Activated CD4-positive, alpha-beta T cell treated with anti-CD3 and anti-CD28 coated beads, Interleukin-2, amount 50 U/mL, for 1 hour (primary cell): ENCODE data around the gene PDCD7.
A peak's percentile ranks its signal among the peaks of the same experiment; 100 is the strongest.
"Not testable (repeated sequence)": the region's sequence is repeated elsewhere in the genome, so short reads cannot be mapped to it uniquely, and the experiment has no call there.

Source experiments
- DNase-seq: peaks from one replicate; pipeline ENCODE4 v3.0.0-alpha.2; 2020

PDCD7 gene

GRCh38 chr15:65115542-65115941, 18.1 kb downstream of the PDCD7 start:
- no peak for DNase-seq

- no peak for DNase-seq
Measured at GRCh38 chr15:65115086-65115485, 18.5 kb downstream of the PDCD7 start, which contains the start of gene UBAP1L. Gene UBAP1L, minus strand, starts transcription at chr15:65115200. Its CDS starts 8,985 bp downstream, at chr15:65106215.

GRCh38 chr15:65110676-65111292, 22.8 kb downstream of the PDCD7 start:
- DNase-seq = no peak

- DNase-seq = no peak
Measured at GRCh38 chr15:65106011-65106590, 27.5 kb downstream of the PDCD7 start.

- DNase-seq = no peak
Measured at GRCh38 chr15:65105038-65105437, 28.6 kb downstream of the PDCD7 start.

GRCh38 chr15:65102912-65103311, 30.7 kb downstream of the PDCD7 start:
- DNase-seq = no peak

- DNase-seq = no peak
Measured at GRCh38 chr15:65101891-65102708, 31.5 kb downstream of the PDCD7 start.

- DNase-seq = peak; percentile 53
Measured at GRCh38 chr15:65101411-65101890, 32.2 kb downstream of the PDCD7 start.

GRCh38 chr15:65100442-65100841, 33.2 kb downstream of the PDCD7 start:
- DNase-seq = no peak

- DNase-seq = not testable (repeated sequence)
Measured at GRCh38 chr15:65099801-65100200, 33.8 kb downstream of the PDCD7 start.

GRCh38 chr15:65099336-65099735, 34.3 kb downstream of the PDCD7 start:
- no peak for DNase-seq

- DNase-seq = no peak
Measured at GRCh38 chr15:65097651-65098263, 35.9 kb downstream of the PDCD7 start.

- DNase-seq = no peak
Measured at GRCh38 chr15:65096481-65097385, 36.9 kb downstream of the PDCD7 start.

- DNase-seq = no peak
Measured at GRCh38 chr15:65095747-65096104, 37.9 kb downstream of the PDCD7 start.

GRCh38 chr15:65095011-65095746, 38.4 kb downstream of the PDCD7 start:
- DNase-seq = no peak

GRCh38 chr15:65094294-65094995, 39.2 kb downstream of the PDCD7 start:
- DNase-seq = no peak

GRCh38 chr15:65093793-65094170, 39.8 kb downstream of the PDCD7 start:
- DNase-seq = not testable (repeated sequence)

- no peak for DNase-seq
Measured at GRCh38 chr15:65092911-65093792, 40.5 kb downstream of the PDCD7 start.

GRCh38 chr15:65091946-65092770, 41.5 kb downstream of the PDCD7 start:
- DNase-seq = no peak
